GM12873 (cell line): ENCODE measurements around the gene HCK.
A peak's percentile ranks its signal among the peaks of the same experiment; 100 is the strongest.

Source experiments
- CTCF ChIP-seq: IDR thresholded peaks from 2 replicates; pipeline ENCODE4 v1.5.1; 2012; ENCODE audit warnings: low read depth, mild to moderate bottlenecking, moderate library complexity, low read length, control low read depth; ENCODE audit not compliant: insufficient read depth; ENCODE audit errors: missing control alignments

Gene HCK

GRCh38 chr20:32031007-32031958, 20.8 kb upstream of the HCK start:
- TF ChIP-seq CTCF = peak; percentile 94

- TF ChIP-seq CTCF = no peak
Measured at GRCh38 chr20:32033316-32033715, 18.7 kb upstream of the HCK start.

- peak; percentile 71 for TF ChIP-seq CTCF
Measured at GRCh38 chr20:32034581-32035425, 17.2 kb upstream of the HCK start.

DNA sequence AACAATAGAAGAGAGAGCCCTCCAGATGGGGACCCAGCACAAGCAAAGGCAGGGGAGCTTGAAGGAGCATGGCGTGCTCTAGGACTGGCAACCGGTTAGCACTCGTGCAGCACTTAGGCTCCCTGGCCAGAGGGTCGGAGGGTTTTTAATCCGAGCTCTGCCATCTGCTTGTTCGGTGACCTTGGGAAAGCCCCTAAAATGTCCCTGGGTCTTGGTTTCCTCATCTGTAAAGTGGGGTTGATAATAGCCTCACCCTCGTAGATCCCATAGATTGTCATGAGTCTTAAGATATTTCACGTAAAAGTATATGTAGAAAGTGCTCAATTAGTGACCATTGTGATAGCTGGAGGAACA, 16.6 kb upstream of the HCK start:
- TF ChIP-seq CTCF = no peak

DNA sequence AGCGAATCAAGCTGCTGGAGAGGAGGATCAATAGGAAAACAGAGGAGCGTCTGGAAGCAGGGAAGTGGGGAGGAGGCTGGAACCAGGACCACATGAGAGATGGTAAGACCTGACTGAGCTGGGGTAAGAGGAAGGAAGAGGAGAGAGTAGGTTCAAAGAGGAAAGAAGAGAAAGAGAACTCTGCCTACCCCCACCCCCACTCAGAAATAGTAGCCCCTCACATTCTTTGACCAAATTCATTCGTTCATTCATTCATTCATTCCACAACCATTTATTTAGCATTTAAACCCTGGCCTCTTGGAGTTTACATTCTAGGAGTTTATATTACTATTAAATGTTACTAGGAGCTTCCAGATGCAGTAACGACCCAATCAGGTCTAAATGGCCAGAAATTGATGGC, 15.8 kb upstream of the HCK start:
- TF ChIP-seq CTCF = no peak

GRCh38 chr20:32036716-32037485, 15.1 kb upstream of the HCK start:
- TF ChIP-seq CTCF = no peak
